Thoracic aorta (tissue), 2 donors: ENCODE data around the gene RHOBTB3. TPM values are rescaled to one million over a fixed set of nuclear protein-coding genes. Genes with fewer than 3 reads are reported as not detected.

Source experiments
- ATAC-seq: fragments of 150-250 bp; one replicate; pipeline ENCODE4 v1.8.0; 2017; ENCODE audit warnings: low read depth; ENCODE audit not compliant: insufficient number of reproducible peaks, low FRiP score
- DNase-seq: peaks from one replicate; pipeline ENCODE4 v3.0.0-alpha.2; 2020; ENCODE audit warnings: low spot score
- H3K27ac ChIP-seq, 2 donors: fragments of 200-600 bp; sonication (generic); 1 replicate in 1 of 2; 2 replicates in 1 of 2; pipeline ENCODE4 v1.5.1; 2016; ENCODE audit warnings: mild to moderate bottlenecking in 2 of 2, moderate library complexity in 2 of 2
- H3K27me3 ChIP-seq: fragments of 200-600 bp; sonication (generic); replicated peaks from 2 replicates; pipeline ENCODE4 v1.6.0; 2016; ENCODE audit warnings: mild to moderate bottlenecking; ENCODE audit not compliant: insufficient read depth
- H3K36me3 ChIP-seq: fragments of 200-600 bp; sonication (generic); one replicate; pipeline ENCODE4 v1.5.1; 2016
- H3K4me1 ChIP-seq, 2 donors: fragments of 200-600 bp; sonication (generic); 1 replicate in 1 of 2; 2 replicates in 1 of 2; pipeline versions ENCODE4 v1.5.1 to v1.6.0; 2016; ENCODE audit warnings: low read depth in 2 of 2, mild to moderate bottlenecking in 1 of 2; ENCODE audit not compliant: control insufficient read depth in 1 of 2
- H3K4me3 ChIP-seq: fragments of 200-600 bp; sonication (generic); 2 replicates; pipeline ENCODE4 v1.5.1; 2016; ENCODE audit warnings: mild to moderate bottlenecking
- H3K9me3 ChIP-seq: fragments of 200-600 bp; sonication (generic); 2 replicates; pipeline ENCODE4 v1.5.1; 2016
- total RNA-seq, 2 donors: library from RNA; depleted of rRNA; stranded (reverse); fragments of >200 nt; gene quantifications; one replicate each; pipeline versions ENCODE4 v1.1.0 to v1.2.3, GENCODE V29; 2016
- TF ChIP-seq, protein P1 (sequence below): fragments of 200-600 bp; sonication (generic); IDR thresholded peaks from one replicate; pipeline ENCODE4 v1.5.1; 2019; ENCODE audit warnings: antibody characterized with exemption

The RHOBTB3 gene
- total RNA-seq, 2 donors from 2014 or later = 34.1 to 71.2 TPM

DNA sequence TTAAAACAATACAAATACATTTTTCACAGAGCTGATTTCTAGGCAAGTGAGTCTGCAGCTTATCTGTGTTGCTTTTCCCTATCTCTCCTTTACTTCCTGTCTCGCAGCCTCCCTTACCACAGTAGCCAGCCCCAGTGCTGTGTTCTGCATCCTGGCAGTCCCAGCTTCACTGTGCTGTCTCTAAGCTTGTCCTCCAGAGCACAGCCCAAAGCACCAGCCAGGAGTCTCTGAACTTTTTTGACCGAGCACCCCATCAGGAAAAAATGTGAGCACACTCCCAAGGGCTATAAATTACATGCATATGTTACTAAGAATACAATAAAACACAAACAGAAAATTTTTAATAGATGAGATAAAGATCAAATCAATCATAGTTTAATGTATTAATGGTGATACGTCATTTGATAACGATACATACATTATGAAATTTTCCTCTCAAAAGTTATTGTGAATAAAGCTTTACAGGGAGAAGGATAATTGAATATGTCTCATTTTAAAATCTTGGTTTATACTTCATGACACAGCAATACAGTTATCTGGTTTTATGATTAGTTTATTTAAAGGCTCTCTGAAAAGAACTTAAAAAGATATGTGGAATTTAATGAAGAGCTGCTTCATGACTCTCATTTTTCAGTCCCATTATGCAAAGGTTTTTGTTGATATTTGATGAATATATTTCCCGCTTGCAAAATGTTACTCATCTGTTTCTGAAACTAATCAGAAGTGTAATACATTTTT is 7.3 kb upstream of the RHOBTB3 start:
- Histone ChIP-seq H3K36me3 (no peaks in the 10 kb centered on the region), H3K4me3 (no peak overlapping the region), H3K9me3 (no peaks in the 10 kb centered on the region), H3K27ac (no peak overlapping the region), H3K27me3 (no peaks in the 10 kb centered on the region), H3K4me1 (peaks cover 9 to 20% of the 10 kb centered on the region in 2 donors)
- DNase-seq = no peak
- TF ChIP-seq, protein P1, sequence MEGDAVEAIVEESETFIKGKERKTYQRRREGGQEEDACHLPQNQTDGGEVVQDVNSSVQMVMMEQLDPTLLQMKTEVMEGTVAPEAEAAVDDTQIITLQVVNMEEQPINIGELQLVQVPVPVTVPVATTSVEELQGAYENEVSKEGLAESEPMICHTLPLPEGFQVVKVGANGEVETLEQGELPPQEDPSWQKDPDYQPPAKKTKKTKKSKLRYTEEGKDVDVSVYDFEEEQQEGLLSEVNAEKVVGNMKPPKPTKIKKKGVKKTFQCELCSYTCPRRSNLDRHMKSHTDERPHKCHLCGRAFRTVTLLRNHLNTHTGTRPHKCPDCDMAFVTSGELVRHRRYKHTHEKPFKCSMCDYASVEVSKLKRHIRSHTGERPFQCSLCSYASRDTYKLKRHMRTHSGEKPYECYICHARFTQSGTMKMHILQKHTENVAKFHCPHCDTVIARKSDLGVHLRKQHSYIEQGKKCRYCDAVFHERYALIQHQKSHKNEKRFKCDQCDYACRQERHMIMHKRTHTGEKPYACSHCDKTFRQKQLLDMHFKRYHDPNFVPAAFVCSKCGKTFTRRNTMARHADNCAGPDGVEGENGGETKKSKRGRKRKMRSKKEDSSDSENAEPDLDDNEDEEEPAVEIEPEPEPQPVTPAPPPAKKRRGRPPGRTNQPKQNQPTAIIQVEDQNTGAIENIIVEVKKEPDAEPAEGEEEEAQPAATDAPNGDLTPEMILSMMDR = no peak
- ATAC-seq = no peak

DNA sequence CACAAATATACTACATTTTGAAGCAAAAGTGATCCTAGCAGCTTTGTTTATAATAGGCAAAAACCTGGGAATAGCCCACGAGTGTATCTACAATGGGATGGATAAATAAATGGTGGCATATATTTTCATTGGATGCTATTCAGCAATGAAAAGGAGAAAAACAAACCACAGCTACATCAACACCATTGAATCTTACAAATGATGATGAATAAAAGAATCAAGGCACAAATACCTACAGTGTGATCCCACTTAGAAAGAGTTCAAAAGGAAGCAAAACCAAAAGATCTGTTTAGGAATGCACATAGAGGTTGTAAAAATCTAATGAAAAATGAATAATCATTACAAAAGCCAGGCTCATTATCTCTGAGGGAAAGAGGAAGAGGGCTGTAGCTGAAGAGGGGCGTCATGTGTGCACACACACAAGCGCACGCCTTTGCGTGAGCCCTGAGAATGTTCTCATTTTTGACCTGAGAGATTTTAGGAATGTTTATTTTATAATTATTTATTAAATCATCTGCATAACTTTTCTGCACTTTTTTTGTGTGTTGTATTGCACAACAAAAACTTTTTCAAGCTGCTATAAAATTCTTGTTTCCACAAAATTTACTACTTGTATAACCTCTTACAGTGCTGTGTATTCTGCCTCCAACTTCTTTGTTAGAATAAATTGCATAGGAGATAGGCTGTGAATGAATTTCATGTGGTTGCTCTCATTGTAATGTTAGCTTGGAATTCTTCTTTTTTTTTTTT is 5.9 kb upstream of the RHOBTB3 start:
- no peak for ATAC-seq
- DNase-seq = no peak
- H3K27ac ChIP-seq = no peak overlapping the region
- no peak overlapping the region for H3K4me3 ChIP-seq
- no peaks in the 10 kb centered on the region for H3K27me3 ChIP-seq
- H3K36me3 ChIP-seq = no peaks in the 10 kb centered on the region
- no peaks in the 10 kb centered on the region for H3K9me3 ChIP-seq
- H3K4me1 ChIP-seq = peaks cover 9 to 20% of the 10 kb centered on the region in 2 donors
- TF ChIP-seq, protein P1 = no peak

DNA sequence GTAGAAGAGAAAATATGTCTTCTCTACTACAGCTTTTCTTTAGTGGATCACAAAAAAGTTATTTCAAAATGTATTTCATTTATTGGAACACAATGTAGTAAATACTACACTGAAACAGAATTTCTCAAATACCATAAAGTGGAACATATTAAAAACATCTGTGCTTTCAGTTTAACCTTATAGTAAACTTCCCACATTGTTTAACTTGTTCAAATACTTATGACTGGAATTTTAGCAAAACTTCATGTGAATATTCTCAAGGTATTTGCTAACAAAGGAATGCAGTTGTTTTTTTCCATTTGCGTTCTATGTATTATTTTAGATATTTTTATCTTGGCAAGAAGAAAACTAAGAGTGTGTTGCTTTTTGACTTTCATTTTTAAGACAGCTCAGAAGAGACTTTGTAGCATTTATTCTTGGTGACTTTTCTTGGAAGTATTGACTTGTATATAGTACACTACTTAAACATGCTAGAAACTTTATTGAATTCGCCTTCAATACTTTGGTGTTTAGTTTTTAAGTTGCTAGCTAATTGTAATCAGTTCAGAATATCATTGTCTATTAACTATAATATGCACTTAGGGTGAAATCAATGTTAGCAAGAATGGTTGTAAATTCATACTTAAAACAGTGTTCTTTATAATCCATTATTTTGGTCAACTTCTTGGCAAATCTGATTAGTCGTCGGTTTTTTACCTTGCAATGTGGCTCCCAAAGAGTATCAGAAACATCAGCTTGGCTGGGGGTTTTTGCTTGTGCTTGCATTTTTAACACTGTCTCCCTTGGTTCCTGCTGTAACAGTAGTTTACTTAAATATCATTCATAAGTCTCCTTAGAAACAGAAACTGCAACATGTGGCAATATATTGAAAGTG is 5.0 kb upstream of the RHOBTB3 start:
- H3K4me3 ChIP-seq = peak overlapping the region; percentile 33
- no peaks in the 10 kb centered on the region for H3K36me3 ChIP-seq
- peaks cover 9 to 20% of the 10 kb centered on the region in 2 donors for H3K4me1 ChIP-seq
- DNase-seq = no peak
- no peak for ATAC-seq
- no peaks in the 10 kb centered on the region for H3K9me3 ChIP-seq
- H3K27ac ChIP-seq = peak overlapping the region in 1 of 2 donors; percentile 2
- no peaks in the 10 kb centered on the region for H3K27me3 ChIP-seq
- TF ChIP-seq, protein P1 = no peak

DNA sequence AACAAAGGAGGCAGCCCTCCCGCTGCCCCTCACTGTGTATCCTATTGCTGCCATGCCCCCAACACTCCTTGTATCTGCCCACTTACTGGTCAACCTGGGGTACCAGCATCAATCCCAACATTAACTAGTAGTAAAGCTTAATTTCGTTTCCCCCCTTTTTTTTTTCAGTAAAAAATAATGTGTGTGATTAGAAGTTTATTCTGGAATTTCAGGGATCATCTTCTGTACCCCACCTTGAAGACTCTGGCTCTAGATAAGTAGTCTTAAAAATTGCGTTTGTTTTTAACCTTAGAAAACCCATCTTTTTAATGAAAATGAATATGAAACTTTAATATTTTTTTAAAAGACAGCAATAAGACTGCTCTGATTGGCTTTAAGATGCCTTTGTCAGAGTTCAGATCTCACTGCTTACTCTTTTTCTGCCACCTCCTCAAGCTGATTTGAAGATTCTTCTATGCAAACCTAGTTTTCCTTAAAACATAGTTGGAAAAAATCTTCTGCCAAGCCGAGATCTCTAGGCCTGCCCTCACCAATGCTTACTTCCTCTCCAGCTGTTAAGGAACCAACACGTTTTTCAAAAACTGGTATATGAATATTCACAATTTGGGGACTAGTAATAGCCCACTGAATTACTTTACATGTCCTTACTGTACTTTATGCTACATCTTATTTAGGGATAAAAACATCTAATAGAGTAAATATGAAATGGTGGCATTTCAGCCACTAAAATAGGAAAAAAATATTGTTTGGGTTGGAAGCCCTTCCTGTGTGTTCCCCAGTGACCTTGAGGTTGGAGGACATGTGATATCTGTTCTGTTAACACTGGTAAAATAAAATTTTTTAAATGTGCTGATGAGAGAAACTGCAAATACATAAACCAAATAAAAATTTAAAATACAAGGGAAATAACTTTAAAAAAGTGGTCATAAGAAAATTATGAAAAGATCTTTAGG is 4.0 kb upstream of the RHOBTB3 start:
- H3K4me1 ChIP-seq = peaks cover 9 to 21% of the 10 kb centered on the region in 2 donors
- ATAC-seq = no peak
- peak overlapping the region; percentile 25 for H3K4me3 ChIP-seq
- TF ChIP-seq, protein P1 = no peak
- H3K36me3 ChIP-seq = no peaks in the 10 kb centered on the region
- H3K27me3 ChIP-seq = no peaks in the 10 kb centered on the region
- DNase-seq = no peak
- H3K27ac ChIP-seq = peak overlapping the region in 1 of 2 donors; percentile 2
- H3K9me3 ChIP-seq = no peaks in the 10 kb centered on the region
